Ovary (tissue), 9 donors: ENCODE measurements around the gene HIRIP3. TPM values are rescaled to one million over a fixed set of nuclear protein-coding genes. Genes with fewer than 3 reads are reported as not detected.
A peak's percentile ranks its signal among the peaks of the same experiment; 100 is the strongest.

Source experiments
- DNase-seq, 5 donors: peaks; one replicate each; pipeline ENCODE4 v3.0.0-alpha.2; 2019 to 2020
- H3K27ac ChIP-seq, 2 donors: fragments of 200-600 bp; one replicate each; pipeline versions ENCODE4 v1.5.1 to v1.8.0; 2019 to 2022
- H3K27me3 ChIP-seq: fragments of 200-600 bp; one replicate; pipeline ENCODE4 v1.8.0; 2022
- H3K36me3 ChIP-seq: fragments of 200-600 bp; sonication (generic); one replicate; pipeline ENCODE4 v1.5.1; 2019
- H3K4me1 ChIP-seq: one replicate; pipeline ENCODE4 v1.8.1; 2013; ENCODE audit warnings: mild to moderate bottlenecking, moderate library complexity; ENCODE audit not compliant: insufficient read depth
- H3K4me3 ChIP-seq: fragments of 200-600 bp; sonication (generic); one replicate; pipeline ENCODE4 v1.5.1; 2017
- H3K9me3 ChIP-seq, 2 donors: fragments of 200-600 bp in 1 of 2; sonication (generic) in 1 of 2; one replicate each; pipeline versions ENCODE4 v1.5.1 to v1.8.1; 2013 to 2019; ENCODE audit warnings: mild to moderate bottlenecking in 1 of 2, moderate library complexity in 1 of 2
- CTCF ChIP-seq, 3 donors: fragments of 450-650 bp in 2 of 3; fragments of 200-600 bp in 1 of 3; IDR thresholded peaks; one replicate each; pipeline versions ENCODE4 v1.5.1 to v1.8.0; 2016 to 2022; ENCODE audit warnings: antibody characterized with exemption in 3 of 3, mild to moderate bottlenecking in 1 of 3
- EP300 ChIP-seq: sonication (generic); formaldehyde crosslinking; IDR thresholded peaks from one replicate; pipeline ENCODE4 v1.6.1; 2017; ENCODE audit warnings: antibody characterized with exemption
- POLR2A ChIP-seq: fragments of 450-650 bp; IDR thresholded peaks from one replicate; pipeline ENCODE4 v1.6.1; 2017; ENCODE audit warnings: antibody characterized with exemption, mild to moderate bottlenecking, moderate library complexity
- WGBS, 3 donors: extraction: QIAGEN DNeasy Blood & Tissue Kit in 1 of 3; methylation state at CpG; one replicate each; pipeline versions ENCODE4 v1.1.5 to v1.1.7; 2013 to 2017; 5-methylcytosine and 5-hydroxymethylcytosine counted together
- intact Hi-C, 4 donors: fragments of 100-400 bp; cut with DNase I; formaldehyde crosslinking; loops; one replicate each; pipeline versions ENCODE4 v1.11.0 to v1.15.1; 2022 to 2023
- polyA plus RNA-seq, 2 donors: library from polyadenylated mRNA; stranded (reverse); fragments of 200-250 nt in 1 of 2; fragments of 350-450 nt in 1 of 2; fragmentation: Illumina TruSeq in 1 of 2; extraction: RNeasy Lipid Tissue Mini Kit (QIAGEN cat#74804) in 1 of 2; gene quantifications; one replicate each; pipeline ENCODE4 v1.2.3, GENCODE V29; 2013 to 2014
- total RNA-seq, 7 donors: library from RNA; depleted of rRNA in 2 of 7; stranded (reverse); fragments of >200 nt in 2 of 7; fragmentation: NEBNext Ultra II Directional in 3 of 7; extraction: Animal tissue kit (Norgen Biotek cat#: 25700) in 3 of 7; gene quantifications; one replicate each; pipeline versions ENCODE4 v1.1.0 to v1.2.4, GENCODE V29; 2016 to 2023
- donor health status: DM: no; HTN: no; CAD: no; lungs with moderate emphysema.
- donor health status: DM: no; HTN: no; CAD: no.
- donor health status: Bipolar disorder and iron deficiency.
- donor health status: DM: yes; HTN: yes; CAD: no.
- donor health status: DM: no; HTN: no; CAD: no.
- donor health status: DM: yes; HTN: yes; CAD: no.

HIRIP3 gene
- total and polyA plus RNA-seq, 9 donors = 11.8 to 22.7 (median 17.1) TPM

- H3K4me1 ChIP-seq = peaks cover 5% of the 10 kb centered on the region
- WGBS, 3 donors = 77 to 80% (median 77%) methylated on average over 33 of the region's 33 CpGs
- H3K36me3 ChIP-seq = no peaks in the 10 kb centered on the region
- H3K9me3 ChIP-seq = no peaks in the 10 kb centered on the region
- H3K27ac ChIP-seq = no peak overlapping the region
- intact Hi-C loops = loop anchor here in 2 of 4 donors (5.0 to 10.0 kb wide), 4 partner anchors 74 to 196 kb away; partner anchors contain the start of genes KCTD13 (in 2 of the 2), CDIPT (in 1 of the 2) and MAZ (in 1 of the 2)
- DNase-seq = no peak
- H3K4me3 ChIP-seq = no peak overlapping the region
- H3K27me3 ChIP-seq = no peaks in the 10 kb centered on the region
- no peak for TF ChIP-seq CTCF (IDR thresholded peaks at IDR 0.05)
- TF ChIP-seq EP300 = no peak
- TF ChIP-seq POLR2A = no peak
These were observed 5.6 kb upstream of the HIRIP3 start for GRCh38 chr16:30000735-30001631.

GRCh38 chr16:29999605-30000004 lies 4.2 kb upstream of the HIRIP3 start:
- Histone ChIP-seq H3K4me3 (no peak overlapping the region), H3K4me1 (peaks cover 3% of the 10 kb centered on the region), H3K27ac (no peak overlapping the region), H3K27me3 (no peaks in the 10 kb centered on the region), H3K9me3 (no peaks in the 10 kb centered on the region), H3K36me3 (no peaks in the 10 kb centered on the region)
- no peak for DNase-seq
- intact Hi-C loops = loop anchor here in 2 of 4 donors (5.0 to 10.0 kb wide), 4 partner anchors 72 to 195 kb away; partner anchors contain the start of genes KCTD13 (in 2 of the 2), CDIPT (in 1 of the 2) and MAZ (in 1 of the 2)
- WGBS, 3 donors = 87 to 90% (median 89%) methylated on average over 6 of the region's 6 CpGs
- no peak for TF ChIP-seq POLR2A
- TF ChIP-seq CTCF (IDR thresholded peaks at IDR 0.05) = no peak

GRCh38 chr16:29996766-29997250 lies 1.4 kb upstream of the HIRIP3 start:
- Histone ChIP-seq H3K27me3 (no peaks in the 10 kb centered on the region), H3K9me3 (no peaks in the 10 kb centered on the region), H3K27ac (no peak overlapping the region), H3K4me3 (peak overlapping the region; percentile 51), H3K4me1 (peaks cover 3% of the 10 kb centered on the region), H3K36me3 (no peaks in the 10 kb centered on the region)
- 19 to 25% (median 21%) methylated on average over 9 of the region's 9 CpGs for WGBS, 3 donors
- intact Hi-C loops = no loop called here
- no peak for DNase-seq
- TF ChIP-seq CTCF (IDR thresholded peaks at IDR 0.05) (no peak), EP300 (no peak), POLR2A (no peak)

GRCh38 chr16:29995911-29996765 lies 721 bp upstream of the HIRIP3 start, which contains the start of gene INO80E:
Gene INO80E (plus strand): TSS chr16:29996241. CDS start chr16:29996311, 70 bp downstream.
- no peaks in the 10 kb centered on the region for H3K9me3 ChIP-seq
- H3K4me1 ChIP-seq = peaks cover 3% of the 10 kb centered on the region
- H3K4me3 ChIP-seq = peak within 1 kb of the TSS; percentile 51
- DNase-seq = peak; percentile 97 to 99 (median 98)
- 0% methylated on average over 65 of the region's 65 CpGs for WGBS, 3 donors
- no peaks in the 10 kb centered on the region for H3K27me3 ChIP-seq
- intact Hi-C loops = no loop called here
- H3K27ac ChIP-seq = peak within 1 kb of the TSS; percentile 72 to 99
- H3K36me3 ChIP-seq = no peaks in the 10 kb centered on the region
- TF ChIP-seq POLR2A (peak; percentile 43), CTCF (IDR thresholded peaks at IDR 0.05) (no peak)
